Sigmoid colon (tissue), 4 donors: ENCODE data around the gene HDAC11.

ENCODE experiments used
- CTCF ChIP-seq, 4 experiments: fragments of 450-650 bp in 3 of 4; fragments of 200-600 bp in 1 of 4; IDR thresholded peaks; one replicate each; pipeline ENCODE4 v1.5.1; 2016 to 2019; ENCODE audit warnings: antibody characterized with exemption in 4 of 4, mild to moderate bottlenecking in 3 of 4, moderate library complexity in 2 of 4
- EP300 ChIP-seq, 4 donors: sonication (generic); formaldehyde crosslinking; IDR thresholded peaks; one replicate each; pipeline ENCODE4 v1.6.1; 2017; ENCODE audit warnings: antibody characterized with exemption in 4 of 4
- POLR2AphosphoS5 ChIP-seq, 4 donors: sonication (generic); formaldehyde crosslinking; IDR thresholded peaks; one replicate each; pipeline ENCODE4 v1.6.1; 2017; ENCODE audit warnings: antibody characterized with exemption in 4 of 4

DNA sequence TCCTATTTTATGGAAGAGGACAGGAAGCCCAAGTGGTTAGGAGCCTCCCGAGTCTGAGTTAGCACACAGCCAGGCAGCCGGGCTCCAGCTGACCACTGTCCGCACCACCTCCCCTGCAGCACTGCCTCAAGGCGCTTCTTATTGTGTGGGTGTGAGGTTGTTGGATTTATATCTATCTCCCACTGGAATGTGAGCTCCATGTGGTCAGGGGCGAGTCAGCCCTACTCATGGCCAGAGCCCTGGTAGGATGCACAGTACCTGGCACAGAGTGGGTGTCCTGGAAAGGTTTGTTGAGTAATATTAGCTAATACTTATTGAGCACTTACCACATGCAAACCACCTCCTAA lies 59.2 kb downstream of the HDAC11 start:
- TF ChIP-seq CTCF (IDR thresholded peaks at IDR 0.05) = no peak
- TF ChIP-seq POLR2AphosphoS5 (IDR thresholded peaks at IDR 0.05) = no peak
- no peak for TF ChIP-seq EP300 (IDR thresholded peaks at IDR 0.05)
